NCI-H526 treated with DMSO at 0.1 percent for 48 hours (cell line): Measurements from ENCODE around the gene AARS1.
"Not testable (repeated sequence)": the region's sequence is repeated elsewhere in the genome, so short reads cannot be mapped to it uniquely, and the experiment has no call there.

Source experiments
- DNase-seq: peaks from one replicate; lab custom pipeline; 2025; lab: John Stamatoyannopoulos, UW

Gene AARS1

DNA sequence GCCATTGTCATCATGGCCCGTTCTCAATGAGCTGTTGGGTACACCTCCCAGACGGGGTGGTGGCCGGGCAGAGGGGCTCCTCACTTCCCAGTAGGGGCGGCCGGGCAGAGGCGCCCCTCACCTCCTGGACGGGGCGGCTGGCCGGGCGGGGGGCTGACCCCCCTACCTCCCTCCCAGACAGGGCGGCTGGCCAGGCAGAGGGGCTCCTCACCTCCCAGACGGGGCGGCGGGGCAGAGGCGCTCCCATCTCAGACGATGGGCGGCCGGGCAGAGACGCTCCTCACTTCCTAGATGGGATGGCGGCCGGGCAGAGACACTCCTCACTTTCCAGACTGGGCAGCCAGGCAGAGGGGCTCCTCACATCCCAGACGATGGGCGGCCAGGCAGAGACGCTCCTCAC, 64.7 kb downstream of the AARS1 start:
- DNase-seq: not testable (repeated sequence)

DNA sequence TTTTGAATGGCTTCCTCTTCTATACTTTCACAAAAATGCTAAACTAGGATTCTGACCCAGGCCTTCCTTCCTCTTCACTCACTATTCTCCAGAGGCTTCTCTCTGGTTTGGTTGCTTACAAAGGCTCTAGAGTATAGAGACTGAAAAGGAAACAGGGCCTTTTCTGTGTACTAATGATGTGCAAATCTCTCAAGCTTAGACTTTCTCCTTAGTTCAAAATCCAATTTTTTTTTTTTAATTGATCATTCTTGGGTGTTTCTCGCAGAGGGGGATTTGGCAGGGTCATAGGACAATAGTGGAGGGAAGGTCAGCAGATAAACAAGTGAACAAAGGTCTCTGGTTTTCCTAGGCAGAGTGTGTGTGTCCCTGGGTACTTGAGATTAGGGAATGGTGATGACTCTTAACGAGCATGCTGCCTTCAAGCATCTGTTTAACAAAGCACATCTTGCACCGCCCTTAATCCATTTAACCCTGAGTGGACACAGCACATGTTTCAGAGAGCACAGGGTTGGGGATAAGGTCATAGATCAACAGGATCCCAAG, 65.3 kb downstream of the AARS1 start:
- not testable (repeated sequence) for DNase-seq

DNA sequence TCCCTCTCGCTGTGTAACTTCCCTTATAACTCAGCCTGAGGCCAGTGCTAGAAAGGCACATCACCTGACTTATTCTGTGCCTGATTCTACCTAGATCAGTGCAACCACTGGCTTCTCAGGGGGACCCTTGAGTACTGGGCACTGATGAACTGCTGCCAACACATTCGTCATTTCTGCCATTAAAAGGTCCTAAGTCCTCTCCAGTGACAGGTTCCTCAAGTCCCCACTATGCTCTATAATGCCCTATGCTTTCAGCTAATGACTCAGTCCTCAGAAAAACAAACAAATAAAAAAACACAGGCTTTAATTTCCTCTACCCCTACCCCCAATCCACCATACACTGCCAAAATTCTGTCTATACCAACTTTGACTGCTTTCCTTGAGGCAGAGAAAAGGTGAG, 66.1 kb downstream of the AARS1 start:
- DNase-seq: not testable (repeated sequence)

DNA sequence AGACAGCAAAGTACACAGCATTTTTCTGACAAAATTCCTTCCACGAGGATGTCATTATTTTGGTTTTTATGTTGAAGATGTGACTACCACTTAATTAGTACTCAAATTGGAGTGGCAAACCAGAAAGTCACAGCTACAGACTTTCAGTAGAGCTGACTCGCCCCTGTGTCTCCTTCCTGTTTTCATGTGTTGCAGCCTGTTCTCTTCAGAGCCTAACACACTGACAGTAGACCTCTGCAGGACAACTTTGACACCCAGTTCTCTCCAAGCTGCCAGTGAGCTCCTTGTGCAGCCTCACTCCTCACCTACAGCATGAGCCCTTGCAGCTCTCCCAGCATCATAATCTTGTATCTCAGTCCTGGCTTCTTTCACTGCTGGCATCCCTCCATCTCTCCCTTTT, 66.7 kb downstream of the AARS1 start:
- not testable (repeated sequence) for DNase-seq

DNA sequence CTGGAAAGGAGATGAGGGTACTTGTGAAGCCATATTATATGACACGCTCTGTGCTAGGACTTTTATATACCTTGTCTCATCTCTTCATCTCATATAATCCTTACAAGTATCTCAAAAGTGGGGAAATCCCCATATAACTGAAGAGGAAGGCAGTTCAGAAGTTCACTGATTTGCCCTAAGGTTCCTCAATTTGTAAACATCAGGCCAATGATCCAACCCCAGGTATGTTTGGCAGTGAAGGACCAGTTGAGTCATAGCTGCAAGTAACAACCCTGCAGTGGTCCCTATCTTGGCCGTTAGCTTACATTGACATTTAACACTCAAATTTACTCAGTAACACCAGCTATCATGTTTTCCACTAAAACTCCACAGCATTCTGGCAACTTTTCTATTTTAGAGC, 70.7 kb downstream of the AARS1 start:
- not testable (repeated sequence) for DNase-seq

DNA sequence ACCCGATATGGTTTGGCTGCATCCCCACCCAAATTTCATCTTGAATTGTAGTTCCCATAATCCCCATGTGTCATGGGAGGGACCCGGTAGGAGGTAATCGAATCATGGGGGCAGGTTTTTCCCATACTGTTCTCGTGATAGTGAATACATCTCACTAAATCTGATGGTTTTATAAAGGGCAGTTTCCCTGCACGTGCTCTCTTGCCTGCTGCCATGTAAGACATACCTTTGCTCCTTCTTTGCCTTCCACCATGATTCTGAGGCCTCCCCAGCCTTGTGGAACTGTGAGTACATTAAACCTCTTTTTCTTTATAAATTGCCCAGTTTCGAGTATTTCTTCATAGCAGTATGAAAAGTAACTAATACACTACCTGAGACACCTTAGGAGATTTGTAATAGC, 82.9 kb downstream of the AARS1 start:
- DNase-seq: not testable (repeated sequence)

DNA sequence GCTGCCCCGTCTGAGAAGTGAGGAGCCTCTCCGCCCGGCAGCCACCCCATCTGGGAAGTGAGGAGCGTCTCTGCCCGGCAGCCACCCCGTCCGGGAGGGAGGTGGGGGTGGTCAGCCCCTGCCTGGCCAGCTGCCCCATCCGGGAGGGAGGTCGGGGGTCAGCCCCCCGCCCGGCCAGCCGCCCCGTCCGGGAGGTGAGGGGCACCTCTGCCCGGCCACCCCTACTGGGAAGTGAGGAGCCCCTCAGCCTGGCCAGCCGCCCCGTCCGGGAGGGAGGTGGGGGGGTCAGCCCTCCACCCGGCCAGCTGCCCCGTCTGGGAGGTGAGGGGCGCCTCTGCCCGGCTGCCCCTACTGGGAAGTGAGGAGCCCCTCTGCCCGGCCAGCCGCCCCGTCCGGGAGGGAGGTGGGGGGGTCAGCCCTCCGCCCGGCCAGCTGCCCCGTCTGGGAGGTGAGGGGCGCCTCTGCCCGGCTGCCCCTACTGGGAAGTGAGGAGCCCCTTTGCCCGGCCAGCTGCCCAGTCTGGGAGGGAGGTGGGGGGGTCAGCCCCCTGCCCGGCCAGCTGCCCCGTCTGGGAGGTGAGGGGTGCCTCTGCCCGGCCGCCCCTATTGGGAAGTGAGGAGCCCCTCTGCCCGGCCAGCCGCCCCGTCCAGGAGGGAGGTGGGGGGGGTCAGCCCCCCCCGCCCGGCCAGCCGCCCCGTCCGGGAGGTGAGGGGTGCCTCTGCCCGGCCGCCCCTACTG, 84.5 kb downstream of the AARS1 start:
- not testable (repeated sequence) for DNase-seq

DNA sequence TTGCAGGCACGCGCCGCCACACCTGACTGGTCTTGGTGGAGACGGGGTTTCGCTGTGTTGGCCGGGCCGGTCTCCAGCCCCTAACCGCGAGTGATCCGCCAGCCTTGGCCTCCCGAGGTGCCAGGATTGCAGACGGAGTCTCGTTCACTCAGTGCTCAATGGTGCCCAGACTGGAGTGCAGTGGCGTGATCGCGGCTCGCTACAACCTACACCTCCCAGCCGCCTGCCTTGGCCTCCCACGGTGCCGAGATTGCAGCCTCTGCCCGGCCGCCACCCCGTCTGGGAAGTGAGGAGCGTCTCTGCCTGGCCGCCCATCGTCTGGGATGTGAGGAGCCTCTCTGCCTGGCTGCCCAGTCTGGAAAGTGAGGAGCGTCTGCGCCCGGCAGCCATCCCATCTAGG, 85.3 kb downstream of the AARS1 start:
- DNase-seq: not testable (repeated sequence)

DNA sequence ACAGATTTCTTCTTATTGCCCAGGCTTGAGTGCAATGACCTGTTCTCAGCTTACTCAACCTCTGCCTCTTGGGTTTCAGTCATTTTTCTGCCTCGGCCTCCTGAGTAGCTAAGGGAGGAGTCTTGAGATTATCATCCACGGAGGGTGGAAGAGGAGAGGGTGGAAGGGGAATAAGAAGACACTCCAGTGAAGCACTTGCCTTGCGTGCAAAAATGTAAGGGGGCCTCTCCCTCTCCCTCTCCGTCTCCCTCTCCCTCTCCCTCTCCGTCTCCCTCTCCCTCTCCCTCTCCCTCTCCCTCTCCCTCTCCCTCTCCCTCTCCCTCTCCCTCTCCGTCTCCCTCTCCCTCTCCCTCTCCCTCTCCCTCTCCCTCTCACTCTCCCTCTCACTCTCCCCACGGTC, 85.8 kb downstream of the AARS1 start:
- DNase-seq: not testable (repeated sequence)
